Neuron (in vitro differentiated cells): Measurements from ENCODE around the gene SLMAP.

Experiments
- H2AFZ ChIP-seq: one replicate; pipeline ENCODE4 v1.6.1; 2013; ENCODE audit warnings: low read depth, mild to moderate bottlenecking, inconsistent platforms, low read length, moderate library complexity
- H3K27me3 ChIP-seq: one replicate; pipeline ENCODE4 v1.6.1; 2013; ENCODE audit warnings: low read length; ENCODE audit not compliant: insufficient read depth
- H3K36me3 ChIP-seq: one replicate; pipeline ENCODE4 v1.6.1; 2013; ENCODE audit warnings: low read length; ENCODE audit not compliant: insufficient read depth
- H3K4me1 ChIP-seq: one replicate; pipeline ENCODE4 v1.6.1; 2013; ENCODE audit warnings: low read length; ENCODE audit not compliant: insufficient read depth
- H3K4me3 ChIP-seq: 2 replicates; pipeline ENCODE4 v1.5.1; 2013; ENCODE audit warnings: mild to moderate bottlenecking, low read length, moderate library complexity
- H3K9me3 ChIP-seq: one replicate; pipeline ENCODE4 v1.6.1; 2013; ENCODE audit warnings: low read length

SLMAP gene

GRCh38 chr3:57755741-57756527 lies at the start of gene SLMAP:
SLMAP (plus strand) TSS chr3:57756309; CDS start chr3:57757652, 1,343 bp downstream.
- H3K4me3 ChIP-seq = peak within 1 kb of the TSS; percentile 71
- H2AFZ ChIP-seq = peak within 1 kb of the TSS; percentile 100
- no peaks in the 10 kb centered on the region for H3K27me3 ChIP-seq
- peaks cover 5% of the 10 kb centered on the region for H3K36me3 ChIP-seq
- no peaks in the 10 kb centered on the region for H3K9me3 ChIP-seq
- peaks cover 27% of the 10 kb centered on the region for H3K4me1 ChIP-seq

DNA sequence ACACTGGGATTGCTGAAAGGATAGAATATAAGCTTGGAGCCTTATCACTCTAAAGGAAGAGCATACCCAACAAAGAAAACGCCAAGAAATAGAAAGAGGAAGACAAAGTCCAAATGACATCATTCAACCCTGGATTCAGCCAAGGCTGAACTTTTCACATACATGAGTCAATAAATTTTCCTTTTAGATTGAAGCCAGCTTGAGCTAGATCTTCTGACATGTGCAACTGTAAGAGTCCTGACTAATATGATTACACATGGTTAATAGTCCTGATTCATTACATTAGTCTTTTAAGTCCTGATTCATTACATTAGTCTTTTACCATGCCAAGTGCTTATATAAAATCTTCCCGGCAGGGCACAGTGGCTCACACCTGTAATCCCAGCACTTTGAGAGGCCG lies 49.6 kb upstream of the SLMAP start:
- Histone ChIP-seq H3K9me3 (no peaks in the 10 kb centered on the region), H3K27me3 (no peaks in the 10 kb centered on the region), H3K4me1 (no peaks in the 10 kb centered on the region), H3K36me3 (no peaks in the 10 kb centered on the region), H2AFZ (no peak overlapping the region), H3K4me3 (no peak overlapping the region)

DNA sequence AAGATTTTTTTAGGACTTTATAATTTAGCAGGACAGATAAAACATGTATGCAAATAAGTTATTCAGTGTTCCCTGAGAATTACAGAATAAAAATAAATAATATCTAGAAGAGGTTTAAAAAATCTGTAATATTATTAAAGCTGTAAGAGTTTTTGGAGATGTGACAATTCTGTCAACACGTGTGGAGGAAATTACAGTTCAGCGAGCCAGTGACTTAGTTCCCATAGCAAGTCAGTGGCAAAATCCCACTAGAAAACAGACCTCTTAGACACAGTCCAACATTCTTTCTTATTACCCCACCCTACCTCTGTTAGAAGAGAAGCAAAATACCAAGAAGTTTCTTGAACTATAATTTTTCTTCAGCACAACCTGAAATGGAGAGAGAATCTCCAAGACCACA lies 47.1 kb upstream of the SLMAP start:
- Histone ChIP-seq H3K36me3 (no peaks in the 10 kb centered on the region), H3K9me3 (no peaks in the 10 kb centered on the region), H3K4me3 (no peak overlapping the region), H2AFZ (no peak overlapping the region), H3K27me3 (no peaks in the 10 kb centered on the region), H3K4me1 (no peaks in the 10 kb centered on the region)

- Histone ChIP-seq H2AFZ (no peak overlapping the region), H3K4me1 (no peaks in the 10 kb centered on the region), H3K36me3 (no peaks in the 10 kb centered on the region), H3K9me3 (no peaks in the 10 kb centered on the region), H3K4me3 (no peak overlapping the region), H3K27me3 (no peaks in the 10 kb centered on the region)
Observed at GRCh38 chr3:57709559-57709958, 46.5 kb upstream of the SLMAP start.

DNA sequence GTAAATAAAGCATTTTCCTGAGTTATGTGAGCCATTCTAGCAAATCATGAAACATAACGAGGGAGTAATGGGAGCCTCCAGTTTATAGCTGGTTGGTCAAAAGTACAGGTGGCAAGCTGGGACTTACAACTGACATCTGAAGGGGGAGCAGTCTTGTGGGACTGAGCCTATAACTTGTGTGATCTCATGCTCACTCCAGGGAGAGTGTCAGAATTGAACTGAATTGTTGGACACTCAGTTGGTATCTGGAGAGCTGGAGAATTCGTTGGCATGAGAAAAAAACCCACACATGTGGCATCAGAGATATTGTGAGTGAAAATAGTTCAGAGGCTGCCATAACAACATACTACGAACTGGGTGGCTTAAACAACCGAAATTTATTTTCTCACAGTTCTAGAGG lies 40.4 kb upstream of the SLMAP start:
- Histone ChIP-seq H3K9me3 (no peaks in the 10 kb centered on the region), H3K27me3 (no peaks in the 10 kb centered on the region), H3K4me3 (no peak overlapping the region), H3K36me3 (no peaks in the 10 kb centered on the region), H3K4me1 (no peaks in the 10 kb centered on the region), H2AFZ (no peak overlapping the region)

DNA sequence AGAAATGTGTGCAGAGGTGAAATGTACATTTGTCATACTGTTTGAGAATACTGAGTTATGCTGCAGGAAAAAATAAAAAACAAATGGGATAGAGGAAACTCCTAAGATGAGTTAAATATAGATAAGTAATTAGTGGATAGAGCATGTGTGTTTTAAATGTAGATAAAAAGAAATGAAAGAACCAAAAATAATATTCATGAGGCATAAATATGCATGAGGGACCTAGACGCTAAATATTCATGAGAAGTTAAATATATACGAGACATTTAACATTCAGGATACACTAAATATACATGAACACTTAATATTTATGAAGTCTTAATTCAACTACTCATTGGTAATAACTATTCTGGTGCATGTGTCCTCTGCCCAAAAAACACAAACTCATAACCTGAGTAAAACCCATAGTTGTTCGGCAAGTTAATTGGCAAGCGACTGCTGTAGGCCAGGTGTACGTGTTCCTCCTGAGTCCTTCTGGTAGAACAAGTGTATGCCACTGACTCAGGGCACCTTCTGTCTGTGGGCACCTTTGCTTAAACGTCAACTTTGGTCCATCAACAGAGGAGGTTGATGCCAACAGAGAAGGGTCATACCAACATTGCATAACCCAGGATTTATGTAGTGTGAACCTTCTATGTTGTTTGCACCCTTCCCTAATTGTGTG lies 38.8 kb upstream of the SLMAP start:
- H2AFZ ChIP-seq = no peak overlapping the region
- H3K4me1 ChIP-seq = no peaks in the 10 kb centered on the region
- H3K9me3 ChIP-seq = no peaks in the 10 kb centered on the region
- no peak overlapping the region for H3K4me3 ChIP-seq
- H3K27me3 ChIP-seq = peaks cover 2% of the 10 kb centered on the region
- no peaks in the 10 kb centered on the region for H3K36me3 ChIP-seq

DNA sequence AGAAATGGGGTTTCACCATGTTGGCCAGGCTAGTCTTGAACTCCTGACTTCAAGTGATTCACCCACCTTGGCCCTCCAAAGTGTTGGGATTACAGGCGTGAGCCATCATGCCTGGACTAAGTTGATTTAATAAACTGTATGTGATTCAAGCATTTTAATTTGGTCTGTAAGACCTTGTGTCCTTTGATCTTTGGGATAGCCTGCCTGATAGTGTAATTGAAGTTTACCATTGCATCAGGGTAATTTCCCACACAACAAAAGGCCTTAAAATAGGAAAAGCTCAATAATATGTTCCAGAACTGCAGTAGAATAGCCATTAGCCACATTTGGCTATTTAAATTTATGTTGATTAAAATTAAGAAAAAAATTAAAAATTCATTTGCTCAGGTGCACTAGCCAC lies 38.0 kb upstream of the SLMAP start:
- Histone ChIP-seq H3K9me3 (no peaks in the 10 kb centered on the region), H3K27me3 (peaks cover 2% of the 10 kb centered on the region), H2AFZ (no peak overlapping the region), H3K36me3 (no peaks in the 10 kb centered on the region), H3K4me1 (no peaks in the 10 kb centered on the region), H3K4me3 (no peak overlapping the region)

DNA sequence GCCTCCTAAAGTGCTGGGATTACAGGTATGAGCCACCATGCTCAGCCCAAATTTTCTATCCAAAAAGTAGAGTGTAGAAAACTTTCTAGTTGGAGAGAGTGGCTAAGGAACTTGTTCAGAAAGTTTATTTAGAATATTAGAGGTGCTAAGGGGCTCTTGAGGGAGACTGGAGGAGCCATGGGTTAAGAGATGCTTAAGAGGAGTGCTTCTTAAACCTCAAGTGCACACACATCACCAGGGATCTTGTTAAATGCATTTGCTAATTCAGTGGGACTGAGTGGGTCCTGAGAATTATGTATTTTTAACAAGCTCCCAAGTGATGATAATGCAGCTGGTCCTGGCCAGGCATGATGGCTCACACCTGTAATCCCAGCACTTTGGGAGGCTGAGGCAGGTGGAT lies 29.7 kb upstream of the SLMAP start:
- Histone ChIP-seq H3K9me3 (no peaks in the 10 kb centered on the region), H3K4me1 (no peaks in the 10 kb centered on the region), H2AFZ (no peak overlapping the region), H3K36me3 (no peaks in the 10 kb centered on the region), H3K27me3 (no peaks in the 10 kb centered on the region), H3K4me3 (no peak overlapping the region)

- H3K36me3 ChIP-seq = no peaks in the 10 kb centered on the region
- no peaks in the 10 kb centered on the region for H3K4me1 ChIP-seq
- no peak overlapping the region for H3K4me3 ChIP-seq
- no peaks in the 10 kb centered on the region for H3K27me3 ChIP-seq
- no peaks in the 10 kb centered on the region for H3K9me3 ChIP-seq
- H2AFZ ChIP-seq = no peak overlapping the region
Observed at GRCh38 chr3:57727106-57727505, 29.0 kb upstream of the SLMAP start.

- Histone ChIP-seq H3K4me3 (no peak overlapping the region), H3K27me3 (no peaks in the 10 kb centered on the region), H3K9me3 (no peaks in the 10 kb centered on the region), H3K36me3 (no peaks in the 10 kb centered on the region), H3K4me1 (no peaks in the 10 kb centered on the region), H2AFZ (no peak overlapping the region)
Observed at GRCh38 chr3:57729334-57730045, 26.6 kb upstream of the SLMAP start.

- Histone ChIP-seq H3K4me3 (no peak overlapping the region), H2AFZ (no peak overlapping the region), H3K9me3 (no peaks in the 10 kb centered on the region), H3K36me3 (no peaks in the 10 kb centered on the region), H3K4me1 (peaks cover 3% of the 10 kb centered on the region), H3K27me3 (no peaks in the 10 kb centered on the region)
Observed at GRCh38 chr3:57730682-57731081, 25.4 kb upstream of the SLMAP start.

DNA sequence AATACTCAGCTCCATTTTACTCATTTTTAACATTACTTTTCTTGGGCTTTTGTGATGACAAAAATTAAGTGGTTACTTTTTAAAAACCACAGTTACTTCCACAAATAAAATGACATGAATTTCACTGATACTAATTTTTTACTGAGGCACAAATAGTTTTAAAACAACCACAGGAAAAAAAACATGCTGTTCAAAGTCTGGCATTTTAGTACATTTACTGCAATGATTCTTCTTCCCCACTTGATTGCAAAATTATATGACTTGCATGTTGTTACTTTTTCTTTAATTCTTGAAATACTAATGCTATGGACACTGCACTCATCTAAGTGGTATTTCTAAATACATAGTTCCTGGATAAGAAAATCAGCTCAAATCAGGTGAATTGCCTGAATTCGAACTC lies 24.8 kb upstream of the SLMAP start:
- Histone ChIP-seq H3K36me3 (no peaks in the 10 kb centered on the region), H2AFZ (no peak overlapping the region)

GRCh38 chr3:57733790-57734189 lies 22.3 kb upstream of the SLMAP start:
- Histone ChIP-seq H3K27me3 (no peaks in the 10 kb centered on the region), H2AFZ (no peak overlapping the region), H3K9me3 (no peaks in the 10 kb centered on the region), H3K4me1 (peaks cover 6% of the 10 kb centered on the region), H3K36me3 (no peaks in the 10 kb centered on the region), H3K4me3 (no peak overlapping the region)

More for the DNA sequence above, 24.8 kb upstream of the SLMAP start:
- Histone ChIP-seq H3K27me3 (no peaks in the 10 kb centered on the region), H3K9me3 (no peaks in the 10 kb centered on the region), H3K4me3 (no peak overlapping the region), H3K4me1 (peaks cover 6% of the 10 kb centered on the region)
